ENCODE results near the gene ZNF138.
A peak's percentile ranks its signal among the peaks of the same experiment; 100 is the strongest.
"Not testable (repeated sequence)": the region's sequence is repeated elsewhere in the genome, so short reads cannot be mapped to it uniquely, and the experiment has no call there.

ZNF138 gene

GRCh38 chr7:64794171-64794844 lies at the start of gene ZNF138:
TSS of gene ZNF138 (plus strand) at chr7:64794428. CDS start at chr7:64794569, 141 bp downstream.
- DNase-seq, result peak; percentile 95

- no peak for DNase-seq
These were observed 49.5 kb upstream of the ZNF138 start for GRCh38 chr7:64744680-64745079.

- DNase-seq, result no peak
These were observed 46.4 kb upstream of the ZNF138 start for GRCh38 chr7:64747802-64748201.

GRCh38 chr7:64753032-64753431 lies 41.2 kb upstream of the ZNF138 start:
- DNase-seq, result no peak

GRCh38 chr7:64755865-64756264 lies 38.4 kb upstream of the ZNF138 start:
- no peak for DNase-seq

GRCh38 chr7:64758151-64758550 lies 36.1 kb upstream of the ZNF138 start:
- DNase-seq, result no peak

- no peak for DNase-seq
These were observed 25.4 kb upstream of the ZNF138 start for GRCh38 chr7:64768824-64769223.

GRCh38 chr7:64774204-64774842 lies 19.9 kb upstream of the ZNF138 start:
- no peak for DNase-seq

- DNase-seq, result no peak
These were observed 18.9 kb upstream of the ZNF138 start for GRCh38 chr7:64775289-64775688.

- DNase-seq, result not testable (repeated sequence)
These were observed 9.4 kb upstream of the ZNF138 start for GRCh38 chr7:64784842-64785241.

- DNase-seq, result no peak
These were observed 6.9 kb upstream of the ZNF138 start for GRCh38 chr7:64787295-64787694.

- DNase-seq, result not testable (repeated sequence)
These were observed 5.0 kb upstream of the ZNF138 start for GRCh38 chr7:64789241-64789640.

GRCh38 chr7:64793106-64793755 lies 997 bp upstream of the ZNF138 start:
- no peak for DNase-seq

- no peak for DNase-seq
These were observed 948 bp downstream of the ZNF138 start for GRCh38 chr7:64795176-64795575.

GRCh38 chr7:64799169-64799568 lies 4.9 kb downstream of the ZNF138 start:
- not testable (repeated sequence) for DNase-seq

- DNase-seq, result no peak
These were observed 8.5 kb downstream of the ZNF138 start for GRCh38 chr7:64802699-64803098.

GRCh38 chr7:64807731-64808365 lies 13.6 kb downstream of the ZNF138 start:
- no peak for DNase-seq

- DNase-seq, result no peak
These were observed 17.5 kb downstream of the ZNF138 start for GRCh38 chr7:64811767-64812166.

GRCh38 chr7:64830926-64831325 lies 36.7 kb downstream of the ZNF138 start:
- no peak for DNase-seq

GRCh38 chr7:64832136-64832535 lies 37.9 kb downstream of the ZNF138 start:
- no peak for DNase-seq

- no peak for DNase-seq
These were observed 40.8 kb downstream of the ZNF138 start for GRCh38 chr7:64834989-64835388.

- DNase-seq, result not testable (repeated sequence)
These were observed 41.6 kb downstream of the ZNF138 start for GRCh38 chr7:64835856-64836255.

GRCh38 chr7:64838051-64838450 lies 43.8 kb downstream of the ZNF138 start:
- DNase-seq, result not testable (repeated sequence)

- no peak for DNase-seq
These were observed 44.5 kb downstream of the ZNF138 start for GRCh38 chr7:64838691-64839090.
